OCI-LY1 (cell line): ENCODE results near the gene OR6S1.

ENCODE experiments used
- H2AFZ ChIP-seq: fragments of 200-600 bp; sonication (generic), shearing (Covaris generic); 2 replicates; pipeline ENCODE4 v1.6.0; 2014; ENCODE audit warnings: antibody characterized with exemption, mild to moderate bottlenecking, low read length
- H3F3A ChIP-seq: fragments of 200-600 bp; sonication (generic), shearing (Covaris generic); 2 replicates; pipeline ENCODE4 v1.6.0; 2014; ENCODE audit warnings: mild to moderate bottlenecking, antibody characterized with exemption, low read length, moderate library complexity; ENCODE audit not compliant: insufficient read depth
- H3K27ac ChIP-seq: fragments of 200-600 bp; sonication (generic); 2 replicates; pipeline ENCODE4 v1.5.1; 2014; ENCODE audit warnings: low read length, mixed run types, mild to moderate bottlenecking, low read depth; ENCODE audit not compliant: poor library complexity, severe bottlenecking
- H3K27me3 ChIP-seq: fragments of 200-600 bp; sonication (generic); 2 replicates; pipeline ENCODE4 v1.6.0; 2014; ENCODE audit warnings: antibody characterized with exemption, mild to moderate bottlenecking, low read length, moderate library complexity; ENCODE audit not compliant: insufficient read depth
- H3K36me3 ChIP-seq: fragments of 200-600 bp; sonication (generic); 2 replicates; pipeline ENCODE4 v1.6.1; 2014; ENCODE audit warnings: mild to moderate bottlenecking, antibody characterized with exemption, low read length, moderate library complexity, mixed read lengths; ENCODE audit not compliant: insufficient read depth
- H3K4me1 ChIP-seq: fragments of 200-600 bp; sonication (generic); 2 replicates; pipeline ENCODE4 v1.5.1; 2014; ENCODE audit warnings: mild to moderate bottlenecking, low read length, moderate library complexity; ENCODE audit not compliant: insufficient read depth, severe bottlenecking
- H3K4me2 ChIP-seq: fragments of 200-600 bp; sonication (generic), shearing (Covaris generic); 2 replicates; pipeline ENCODE4 v1.6.1; 2014; ENCODE audit warnings: low read length
- H3K4me3 ChIP-seq: fragments of 200-600 bp; sonication (generic); 2 replicates; pipeline ENCODE4 v1.5.1; 2014; ENCODE audit warnings: low read length, low read depth, mild to moderate bottlenecking, mixed read lengths; ENCODE audit not compliant: poor library complexity, severe bottlenecking
- H3K79me2 ChIP-seq: fragments of 200-600 bp; shearing (Covaris generic); 2 replicates; pipeline ENCODE4 v1.6.1; 2016; ENCODE audit warnings: mixed run types, low read length, mixed read lengths; ENCODE audit not compliant: insufficient read depth
- H3K9ac ChIP-seq: fragments of 200-600 bp; sonication (generic), shearing (Covaris generic); 2 replicates; pipeline ENCODE4 v1.6.1; 2014; ENCODE audit warnings: mild to moderate bottlenecking, low read length, mixed read lengths
- H3K9me2 ChIP-seq: fragments of 200-600 bp; sonication (generic), shearing (Covaris generic); 2 replicates; pipeline ENCODE4 v1.6.1; 2014; ENCODE audit warnings: low read depth, mild to moderate bottlenecking, low read length, mixed read lengths
- H3K9me3 ChIP-seq: fragments of 200-600 bp; shearing (Covaris generic); 2 replicates; pipeline ENCODE4 v1.6.1; 2014; ENCODE audit warnings: low read length, mixed read lengths
- H4K20me1 ChIP-seq: fragments of 200-600 bp; sonication (generic), shearing (Covaris generic); 2 replicates; pipeline ENCODE4 v1.6.0; 2016; ENCODE audit warnings: mild to moderate bottlenecking, low read length; ENCODE audit not compliant: insufficient read depth
- EZH2 ChIP-seq: fragments of 200-600 bp; sonication (generic), shearing (Covaris generic); IDR thresholded peaks from 2 replicates; pipeline ENCODE4 v1.8.0; 2017; ENCODE audit warnings: borderline replicate concordance, mixed run types, mild to moderate bottlenecking, antibody characterized with exemption, low read length, moderate library complexity, mixed read lengths
- TF ChIP-seq, protein P1 (sequence below): fragments of 200-600 bp; sonication (generic), shearing (Covaris generic); IDR thresholded peaks from 2 replicates; pipeline ENCODE4 v1.5.1; 2017; ENCODE audit warnings: mild to moderate bottlenecking, antibody characterized with exemption, low read length, moderate library complexity, mixed read lengths

The OR6S1 gene

DNA sequence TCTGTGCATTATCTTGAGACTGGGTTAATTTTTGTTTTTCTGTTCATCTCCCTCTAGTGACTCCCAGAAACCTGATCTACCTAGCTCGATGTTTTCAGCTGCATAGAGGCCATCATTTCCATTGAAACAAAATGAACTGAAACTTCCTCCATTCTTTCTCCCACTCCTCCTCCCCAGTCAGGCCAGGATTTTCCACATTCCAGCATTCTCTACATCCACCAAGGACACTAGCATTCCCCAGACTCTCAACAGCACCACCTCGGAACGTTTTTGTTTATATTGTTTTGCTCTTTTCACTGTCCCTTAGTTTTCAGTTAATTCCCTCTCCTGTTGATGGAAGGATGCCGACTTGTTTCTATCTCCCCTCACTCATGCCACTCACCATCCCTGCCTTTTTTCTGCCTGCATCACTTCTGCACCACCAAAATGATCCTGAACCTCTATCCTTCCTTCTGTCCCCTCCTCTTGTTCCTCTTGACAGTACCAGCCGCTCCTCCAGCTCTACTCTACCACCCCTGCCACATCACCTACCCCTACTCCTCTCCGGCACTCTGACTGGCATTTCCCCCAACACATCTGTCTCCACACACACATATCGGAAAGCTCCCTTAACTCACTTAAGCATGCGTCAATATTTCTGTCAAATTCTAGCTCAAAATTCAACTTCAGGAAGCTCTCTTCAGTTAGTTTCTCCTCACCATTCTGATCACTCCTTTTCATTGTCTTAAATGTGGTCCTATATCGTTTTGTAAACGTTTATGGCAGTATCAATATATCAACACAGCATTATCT lies 13.2 kb downstream of the OR6S1 start:
- Histone ChIP-seq H3K4me2 (no peak overlapping the region), H3K27me3 (0 out of 2 replicates have a peak, but pooled peaks cover 8% of the 10 kb centered on the region)

DNA sequence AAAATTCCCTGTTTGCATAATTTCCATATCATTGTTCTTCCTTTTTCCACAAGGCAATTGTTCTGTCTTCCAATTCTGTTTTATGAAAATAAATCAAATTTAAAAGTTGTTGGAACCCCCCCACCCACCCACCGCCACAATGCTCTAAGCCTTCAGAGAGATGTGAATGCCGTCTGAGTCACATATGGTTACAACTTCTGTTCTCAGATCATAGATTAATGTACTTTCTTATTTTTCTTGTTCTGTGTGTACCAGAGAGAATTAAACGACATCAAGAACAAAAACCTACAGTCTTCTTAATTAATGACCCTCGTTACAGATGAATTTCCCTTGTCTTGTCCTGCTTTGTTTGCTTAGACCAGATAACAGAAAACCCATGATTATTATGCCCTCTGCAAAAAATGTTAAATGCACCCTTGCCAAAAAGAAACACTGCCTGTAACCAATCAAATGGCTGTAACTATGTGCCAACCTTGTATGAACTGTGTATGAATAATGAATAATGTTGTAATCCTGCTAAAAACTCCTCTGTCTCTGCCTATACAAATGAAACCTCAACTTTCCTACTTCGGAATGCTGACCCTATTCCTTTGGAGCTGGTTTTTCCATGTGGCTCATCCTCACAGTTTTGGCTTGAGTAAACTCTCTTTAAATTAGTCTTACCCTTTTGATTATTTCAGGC lies 14.0 kb downstream of the OR6S1 start:
- H3K9ac ChIP-seq: no peak overlapping the region
- no peaks in the 10 kb centered on the region for H3K9me3 ChIP-seq
- TF ChIP-seq, protein P1, sequence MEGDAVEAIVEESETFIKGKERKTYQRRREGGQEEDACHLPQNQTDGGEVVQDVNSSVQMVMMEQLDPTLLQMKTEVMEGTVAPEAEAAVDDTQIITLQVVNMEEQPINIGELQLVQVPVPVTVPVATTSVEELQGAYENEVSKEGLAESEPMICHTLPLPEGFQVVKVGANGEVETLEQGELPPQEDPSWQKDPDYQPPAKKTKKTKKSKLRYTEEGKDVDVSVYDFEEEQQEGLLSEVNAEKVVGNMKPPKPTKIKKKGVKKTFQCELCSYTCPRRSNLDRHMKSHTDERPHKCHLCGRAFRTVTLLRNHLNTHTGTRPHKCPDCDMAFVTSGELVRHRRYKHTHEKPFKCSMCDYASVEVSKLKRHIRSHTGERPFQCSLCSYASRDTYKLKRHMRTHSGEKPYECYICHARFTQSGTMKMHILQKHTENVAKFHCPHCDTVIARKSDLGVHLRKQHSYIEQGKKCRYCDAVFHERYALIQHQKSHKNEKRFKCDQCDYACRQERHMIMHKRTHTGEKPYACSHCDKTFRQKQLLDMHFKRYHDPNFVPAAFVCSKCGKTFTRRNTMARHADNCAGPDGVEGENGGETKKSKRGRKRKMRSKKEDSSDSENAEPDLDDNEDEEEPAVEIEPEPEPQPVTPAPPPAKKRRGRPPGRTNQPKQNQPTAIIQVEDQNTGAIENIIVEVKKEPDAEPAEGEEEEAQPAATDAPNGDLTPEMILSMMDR: no peak
- no peak for TF ChIP-seq EZH2
- no peaks in the 10 kb centered on the region for H4K20me1 ChIP-seq
- no peaks in the 10 kb centered on the region for H3K9me2 ChIP-seq
- no peak overlapping the region for H3K27ac ChIP-seq
- no peak overlapping the region for H3K4me3 ChIP-seq
- H3K36me3 ChIP-seq: no peaks in the 10 kb centered on the region
- H3K79me2 ChIP-seq: no peaks in the 10 kb centered on the region
- 0 out of 2 replicates have a peak, but pooled peaks cover 8% of the 10 kb centered on the region for H3K27me3 ChIP-seq
- no peak overlapping the region for H3K4me2 ChIP-seq
- H3K4me1 ChIP-seq: peaks cover 75% of the 10 kb centered on the region
- no peaks in the 10 kb centered on the region for H3F3A ChIP-seq
- no peak overlapping the region for H2AFZ ChIP-seq

More for the DNA sequence above, 13.2 kb downstream of the OR6S1 start:
- no peak for TF ChIP-seq EZH2
- TF ChIP-seq, protein P1: no peak
- Histone ChIP-seq H3K9ac (no peak overlapping the region), H3K9me3 (no peaks in the 10 kb centered on the region), H3K27ac (no peak overlapping the region), H3K4me3 (no peak overlapping the region), H4K20me1 (no peaks in the 10 kb centered on the region), H2AFZ (no peak overlapping the region), H3K79me2 (no peaks in the 10 kb centered on the region), H3K9me2 (no peaks in the 10 kb centered on the region), H3K36me3 (no peaks in the 10 kb centered on the region), H3K4me1 (peaks cover 72% of the 10 kb centered on the region), H3F3A (no peaks in the 10 kb centered on the region)

DNA sequence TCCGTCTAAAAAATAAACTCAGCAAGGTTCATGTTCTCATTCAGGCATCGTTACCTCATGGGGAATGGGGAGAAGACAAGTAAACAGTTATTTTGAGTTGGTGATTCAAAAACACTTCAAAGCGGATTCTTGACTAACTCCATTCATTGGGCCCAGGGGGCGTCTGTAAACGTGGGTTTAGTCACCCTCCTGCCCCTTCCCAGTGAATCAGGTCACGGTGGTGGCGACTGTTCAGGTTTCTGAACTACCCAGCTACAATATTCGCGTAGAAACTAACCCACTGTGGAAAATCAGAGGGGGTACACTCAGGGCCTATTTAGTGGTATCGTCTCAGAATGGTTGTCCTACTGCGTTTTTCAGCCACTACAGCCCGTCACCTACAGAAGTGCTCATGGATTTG lies 15.2 kb downstream of the OR6S1 start:
- no peaks in the 10 kb centered on the region for H3K36me3 ChIP-seq
- no peaks in the 10 kb centered on the region for H3K79me2 ChIP-seq
- no peak overlapping the region for H3K9ac ChIP-seq
- H3K9me3 ChIP-seq: no peaks in the 10 kb centered on the region
- H3K4me3 ChIP-seq: peak overlapping the region; percentile 55
- H3K4me1 ChIP-seq: peaks cover 66% of the 10 kb centered on the region
- H3K4me2 ChIP-seq: peak overlapping the region; percentile 80
- no peak overlapping the region for H3K27ac ChIP-seq
- no peak for TF ChIP-seq EZH2
- TF ChIP-seq, protein P1: no peak
- no peaks in the 10 kb centered on the region for H3K9me2 ChIP-seq
- H2AFZ ChIP-seq: no peak overlapping the region
- H3K27me3 ChIP-seq: peaks cover 8% of the 10 kb centered on the region; the same call in 1 of the 2 replicates
- no peaks in the 10 kb centered on the region for H4K20me1 ChIP-seq
- no peaks in the 10 kb centered on the region for H3F3A ChIP-seq
